Mesangial cell (primary cell): ENCODE measurements around the gene CHST12. TPM values are rescaled to one million over a fixed set of nuclear protein-coding genes. Genes with fewer than 3 reads are reported as not detected.

ENCODE experiments used
- total RNA-seq: library from RNA; depleted of rRNA; stranded (reverse); fragments of >200 nt; gene quantifications from 2 replicates; pipeline ENCODE4 v1.2.3, GENCODE V29; 2015

Gene CHST12
- total RNA-seq: 9.9 and 19.4 TPM in 2 replicates

DNA sequence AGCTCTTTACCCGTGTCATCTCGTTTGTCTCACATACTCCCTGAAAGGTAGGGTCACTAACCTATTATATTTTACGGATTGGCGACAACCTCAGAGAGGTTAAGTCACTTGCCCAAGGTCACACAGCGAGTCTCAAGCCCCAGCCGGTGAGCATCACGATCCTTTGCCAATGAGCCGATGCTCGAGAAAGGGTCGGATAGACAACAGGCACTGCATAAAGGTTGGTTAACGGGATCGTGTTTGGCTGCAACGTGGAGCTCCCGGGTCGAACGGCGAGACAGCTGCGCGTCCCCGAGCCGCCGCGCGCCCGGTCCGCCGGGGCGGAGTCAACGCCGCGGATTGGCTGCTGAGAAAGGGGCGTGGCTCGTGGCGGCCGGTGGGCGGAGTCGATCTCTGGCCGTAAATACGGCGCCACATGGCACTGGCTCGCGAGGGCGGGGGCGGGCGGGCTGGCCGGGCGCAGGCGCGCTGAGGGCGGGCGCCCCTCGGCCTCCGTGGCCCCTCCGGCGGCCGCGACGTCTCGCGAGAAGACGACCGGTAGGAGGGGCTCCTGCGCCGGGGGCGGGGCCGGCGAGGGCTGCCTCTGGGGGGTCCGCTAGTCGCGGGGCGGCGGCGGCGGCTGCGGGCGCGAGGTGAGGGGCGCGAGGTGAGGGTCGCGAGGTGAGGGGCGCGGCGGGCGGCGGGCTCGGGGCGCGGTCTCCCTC is at the start of gene CHST12:
TSS of gene CHST12 (plus strand) at position 598 of the 704 bp plus-strand sequence. CDS start 29,029 bp downstream, outside the sequence.

DNA sequence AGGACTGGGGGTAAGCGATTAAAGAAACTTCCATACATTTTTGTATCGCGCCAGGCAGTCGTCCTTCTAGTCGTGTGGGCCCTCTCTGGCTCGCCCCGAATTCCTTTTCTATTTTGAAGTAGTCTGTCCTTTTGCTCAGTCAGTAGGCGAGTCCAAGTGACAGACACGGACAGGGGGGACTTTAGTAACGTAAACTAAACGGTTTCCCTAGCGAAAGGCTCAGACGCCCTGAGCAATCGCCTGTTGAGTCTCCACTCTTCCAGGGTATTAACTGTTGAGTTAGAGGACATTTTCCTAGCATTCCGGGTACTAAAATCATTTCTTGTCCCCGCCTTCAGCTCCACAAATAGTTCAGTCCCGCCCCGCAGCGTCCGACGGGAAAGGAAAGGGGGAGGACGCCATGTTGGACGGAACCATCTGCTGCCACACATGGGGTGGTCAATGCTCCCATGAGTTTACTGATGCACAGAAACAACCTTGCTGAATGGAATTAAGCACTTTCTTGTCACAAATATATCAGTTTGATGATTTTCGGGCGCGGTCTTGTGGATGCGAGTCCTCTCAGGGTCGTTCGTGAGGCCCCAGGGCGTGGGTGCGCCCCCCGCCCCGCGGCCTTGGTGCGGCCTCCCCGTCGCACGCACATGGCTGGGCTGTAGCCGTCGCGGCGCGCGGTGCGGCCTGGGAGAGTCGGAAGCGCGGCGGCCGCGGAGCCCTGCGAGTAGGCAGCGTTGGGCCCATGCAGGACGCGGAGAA is 49.0 kb upstream of the CHST12 start, which contains the start of gene EIF3B:
TSS of gene EIF3B (plus strand) at position 642 of the 753 bp plus-strand sequence. CDS start at position 737, 95 bp downstream.

DNA sequence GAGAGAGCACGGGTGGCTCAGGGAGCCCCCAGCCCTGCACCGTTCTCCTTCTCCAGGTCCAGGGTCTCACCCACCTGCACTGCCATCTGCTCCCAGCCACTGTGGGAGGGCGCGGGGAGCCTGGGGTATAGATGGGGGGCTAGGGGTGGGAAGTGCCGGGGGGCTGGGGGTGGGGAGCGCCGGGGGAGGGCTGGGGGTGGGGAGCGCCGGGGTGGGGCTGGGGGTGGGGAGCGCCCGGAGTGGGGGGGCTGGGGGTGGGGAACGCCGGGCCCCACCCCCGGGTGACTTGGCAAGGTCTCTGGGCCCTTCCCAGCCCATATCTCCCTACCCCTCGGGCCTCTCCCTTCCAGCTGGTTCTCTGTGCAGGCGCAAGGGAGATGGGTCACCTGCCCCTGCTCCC is 72.9 kb downstream of the CHST12 start, which contains the start of gene GRIFIN:
TSS of gene GRIFIN (minus strand) at position 101 of the 400 bp plus-strand sequence. CDS start at position 86, 15 bp downstream.

Other genes starting within 250 kb of the CHST12 start
- 56.1 and 67.3 TPM in 2 replicates for gene MAD1L1, start 170.7 kb upstream of the CHST12 start, total RNA-seq
- 12.9 and 18.1 TPM in 2 replicates for gene MRM2, start 161.4 kb upstream of the CHST12 start, total RNA-seq
- 12.3 and 44.8 TPM in 2 replicates for gene NUDT1, start 161.4 kb upstream of the CHST12 start, total RNA-seq
- 28.7 and 31.8 TPM in 2 replicates for gene SNX8, start 89.2 kb upstream of the CHST12 start, total RNA-seq
- 107 and 154 TPM in 2 replicates for gene EIF3B, start 48.8 kb upstream of the CHST12 start, total RNA-seq
- gene GRIFIN, start 72.8 kb downstream of the CHST12 start, total RNA-seq: not detected in 2 replicates
- 67.5 and 97.7 TPM in 2 replicates for gene LFNG, start 116.2 kb downstream of the CHST12 start, total RNA-seq
- 54.3 and 61.1 TPM in 2 replicates for gene BRAT1, start 151.9 kb downstream of the CHST12 start, total RNA-seq
- gene IQCE, start 155.4 kb downstream of the CHST12 start, total RNA-seq: 8.0 and 15.0 TPM in 2 replicates
- gene TTYH3, start 228.4 kb downstream of the CHST12 start, total RNA-seq: 156 and 181 TPM in 2 replicates